ENCODE results near the gene RSPH9.

The RSPH9 gene

GRCh38 chr6:43668151-43669028 is 23.6 kb downstream of the RSPH9 start:
- DNase-seq (ENCODE audit: low read depth), result no peak

GRCh38 chr6:43669050-43669921 is 24.4 kb downstream of the RSPH9 start:
- DNase-seq (ENCODE audit: low read depth), result no peak

- no peak for DNase-seq (ENCODE audit: low read depth)
These were observed 25.2 kb downstream of the RSPH9 start for GRCh38 chr6:43669922-43670622.

GRCh38 chr6:43670623-43670986 is 25.8 kb downstream of the RSPH9 start:
- no peak for DNase-seq (ENCODE audit: low read depth)

- DNase-seq (ENCODE audit: low read depth), result no peak
These were observed 26.4 kb downstream of the RSPH9 start for GRCh38 chr6:43671011-43671800.

GRCh38 chr6:43671801-43672690 is 27.2 kb downstream of the RSPH9 start:
- no peak for DNase-seq (ENCODE audit: low read depth)

- DNase-seq (ENCODE audit: low read depth), result no peak
These were observed 28.7 kb downstream of the RSPH9 start for GRCh38 chr6:43673444-43674084.

- no peak for DNase-seq (ENCODE audit: low read depth)
These were observed 29.5 kb downstream of the RSPH9 start for GRCh38 chr6:43674291-43674690.

- no peak for DNase-seq (ENCODE audit: low read depth)
These were observed 30.1 kb downstream of the RSPH9 start for GRCh38 chr6:43674921-43675320.

- DNase-seq (ENCODE audit: low read depth), result no peak
These were observed 32.2 kb downstream of the RSPH9 start for GRCh38 chr6:43676962-43677606.

- DNase-seq (ENCODE audit: low read depth), result no peak
These were observed 32.9 kb downstream of the RSPH9 start for GRCh38 chr6:43677759-43678158.

- no peak for DNase-seq (ENCODE audit: low read depth)
These were observed 33.5 kb downstream of the RSPH9 start for GRCh38 chr6:43678341-43678740.

GRCh38 chr6:43679057-43679456 is 34.2 kb downstream of the RSPH9 start:
- DNase-seq (ENCODE audit: low read depth), result no peak

- DNase-seq (ENCODE audit: low read depth), result no peak
These were observed 35.7 kb downstream of the RSPH9 start for GRCh38 chr6:43680308-43681200.

GRCh38 chr6:43681303-43681702 is 36.5 kb downstream of the RSPH9 start:
- no peak for DNase-seq (ENCODE audit: low read depth)

GRCh38 chr6:43682724-43683429 is 38.0 kb downstream of the RSPH9 start:
- no peak for DNase-seq (ENCODE audit: low read depth)

GRCh38 chr6:43683708-43684455 is 39.0 kb downstream of the RSPH9 start:
- DNase-seq (ENCODE audit: low read depth), result no peak

All from non-pigmented ciliary epithelial cell (primary cell).